ENCODE results near the gene NMNAT3.

Gene NMNAT3

GRCh38 chr3:139674571-139675260, 3.1 kb downstream of the NMNAT3 start:
- DNase-seq, result no peak

- no peak for DNase-seq
These were observed 4.9 kb downstream of the NMNAT3 start for GRCh38 chr3:139672884-139673283.

- DNase-seq, result no peak
These were observed 5.7 kb downstream of the NMNAT3 start for GRCh38 chr3:139671863-139672646.

- DNase-seq, result no peak
These were observed 6.7 kb downstream of the NMNAT3 start for GRCh38 chr3:139671107-139671506.

GRCh38 chr3:139670196-139670595, 7.6 kb downstream of the NMNAT3 start:
- no peak for DNase-seq

GRCh38 chr3:139668332-139668731, 9.4 kb downstream of the NMNAT3 start:
- no peak for DNase-seq

GRCh38 chr3:139664958-139665357, 12.8 kb downstream of the NMNAT3 start:
- DNase-seq, result no peak

GRCh38 chr3:139660269-139660668, 17.5 kb downstream of the NMNAT3 start:
- no peak for DNase-seq

GRCh38 chr3:139659511-139659910, 18.3 kb downstream of the NMNAT3 start:
- DNase-seq, result no peak

- DNase-seq, result no peak
These were observed 19.8 kb downstream of the NMNAT3 start for GRCh38 chr3:139657936-139658335.

GRCh38 chr3:139657434-139657833, 20.3 kb downstream of the NMNAT3 start:
- DNase-seq, result no peak

- no peak for DNase-seq
These were observed 21.7 kb downstream of the NMNAT3 start for GRCh38 chr3:139655909-139656595.

- DNase-seq, result no peak
These were observed 23.0 kb downstream of the NMNAT3 start for GRCh38 chr3:139654637-139655365.

- no peak for DNase-seq
These were observed 24.2 kb downstream of the NMNAT3 start for GRCh38 chr3:139653582-139653981.

GRCh38 chr3:139652561-139652960, 25.2 kb downstream of the NMNAT3 start:
- no peak for DNase-seq

GRCh38 chr3:139647866-139648435, 29.8 kb downstream of the NMNAT3 start:
- DNase-seq, result no peak

- DNase-seq, result no peak
These were observed 31.3 kb downstream of the NMNAT3 start for GRCh38 chr3:139646512-139646911.

GRCh38 chr3:139642996-139643395, 34.8 kb downstream of the NMNAT3 start:
- DNase-seq, result no peak

GRCh38 chr3:139640456-139640855, 37.3 kb downstream of the NMNAT3 start:
- DNase-seq, result no peak

GRCh38 chr3:139639662-139640061, 38.1 kb downstream of the NMNAT3 start:
- DNase-seq, result no peak

- no peak for DNase-seq
These were observed 39.3 kb downstream of the NMNAT3 start for GRCh38 chr3:139638518-139638917.

- DNase-seq, result no peak
These were observed 41.3 kb downstream of the NMNAT3 start for GRCh38 chr3:139636511-139636910.

- DNase-seq, result no peak
These were observed 43.6 kb downstream of the NMNAT3 start for GRCh38 chr3:139634111-139634635.
